ENCODE data around the gene SYTL2.

SYTL2 gene

DNA sequence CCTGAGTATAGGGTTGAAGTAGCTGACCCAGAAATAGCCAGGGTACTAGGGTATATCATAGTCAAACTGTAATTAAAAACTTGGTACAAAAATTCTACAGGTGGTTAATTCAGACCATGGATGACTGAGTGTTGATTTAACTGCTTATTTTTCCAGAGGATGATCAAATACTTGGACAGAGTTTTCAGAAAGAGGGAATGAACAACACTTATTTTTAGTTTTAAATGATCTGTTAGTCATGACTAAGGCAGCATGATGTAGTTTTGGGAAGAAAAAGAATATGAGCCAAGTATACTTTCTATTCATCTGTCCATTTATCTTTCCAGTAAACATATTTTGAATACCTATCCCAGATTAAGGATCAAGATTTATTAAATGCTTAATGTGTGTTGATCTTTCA lies 105.1 kb downstream of the SYTL2 start:
- Histone ChIP-seq H3K56ac (ENCODE audit: low read length) (no peak overlapping the region), H2BK120ac (ENCODE audit: low read depth, low read length) (no peak overlapping the region), H3K9ac (ENCODE audit: low read length) (no peak overlapping the region), H3K4me2 (ENCODE audit: low read length) (no peak overlapping the region), H3K4me1 (ENCODE audit: control insufficient read depth, low read depth, low read length) (no peaks in the 10 kb centered on the region), H3K79me1 (ENCODE audit: low read length) (no peaks in the 10 kb centered on the region), H3K4me3 (ENCODE audit: low read length) (no peak overlapping the region), H4K8ac (ENCODE audit: low read depth, low read length) (no peak overlapping the region), H3K36me3 (ENCODE audit: control insufficient read depth, insufficient read depth, low read length) (no peaks in the 10 kb centered on the region), H4K5ac (ENCODE audit: low read length) (no peak overlapping the region), H2BK5ac (ENCODE audit: low read length) (no peak overlapping the region), H3K27me3 (ENCODE audit: insufficient read depth, low read length, poor library complexity) (no peaks in the 10 kb centered on the region), H2BK15ac (replicated peaks; ENCODE audit: low read depth) (no peak overlapping the region), H3K23ac (ENCODE audit: low read length) (no peak overlapping the region), H2AK5ac (ENCODE audit: low read length) (no peak overlapping the region), H3K4ac (ENCODE audit: low read depth, low read length) (no peak overlapping the region), H3K18ac (ENCODE audit: low read length) (no peak overlapping the region), H3K79me2 (ENCODE audit: control insufficient read depth, insufficient read depth, low read length) (no peaks in the 10 kb centered on the region), H3K27ac (ENCODE audit: low read depth, low read length) (no peak overlapping the region)
- DNase-seq = no peak

DNA sequence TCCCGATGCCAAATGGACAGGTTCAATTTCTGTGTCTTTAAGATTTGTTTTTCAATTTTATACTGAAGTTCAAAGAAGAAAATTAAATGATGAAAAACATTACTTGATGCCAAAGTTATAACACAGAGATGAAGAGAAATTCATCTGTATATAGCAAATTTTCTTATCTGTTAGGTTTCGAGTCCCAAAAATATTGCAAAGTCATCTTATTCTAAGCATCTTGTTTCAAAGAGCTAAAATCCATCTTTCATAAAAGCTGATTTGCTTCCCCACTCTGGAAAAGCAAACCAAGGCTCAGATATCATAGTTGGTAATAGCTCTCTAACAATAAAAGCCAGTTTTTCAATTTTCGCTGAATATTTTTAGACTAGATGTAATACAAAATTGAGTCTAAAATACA lies 106.0 kb downstream of the SYTL2 start:
- H3K18ac ChIP-seq (ENCODE audit: low read length) = no peak overlapping the region
- H3K9ac ChIP-seq (ENCODE audit: low read length) = no peak overlapping the region
- H3K79me1 ChIP-seq (ENCODE audit: low read length) = no peaks in the 10 kb centered on the region
- H3K79me2 ChIP-seq (ENCODE audit: control insufficient read depth, insufficient read depth, low read length) = no peaks in the 10 kb centered on the region
- H2BK5ac ChIP-seq (ENCODE audit: low read length) = no peak overlapping the region
- no peak overlapping the region for H3K4ac ChIP-seq (ENCODE audit: low read depth, low read length)
- H3K27ac ChIP-seq (ENCODE audit: low read depth, low read length) = no peak overlapping the region
- H4K5ac ChIP-seq (ENCODE audit: low read length) = no peak overlapping the region
- DNase-seq = no peak
- no peaks in the 10 kb centered on the region for H3K27me3 ChIP-seq (ENCODE audit: insufficient read depth, low read length, poor library complexity)
- H4K8ac ChIP-seq (ENCODE audit: low read depth, low read length) = no peak overlapping the region
- no peak overlapping the region for H3K23ac ChIP-seq (ENCODE audit: low read length)
- no peak overlapping the region for H3K56ac ChIP-seq (ENCODE audit: low read length)
- no peak overlapping the region for H3K4me3 ChIP-seq (ENCODE audit: low read length)
- WGBS (ENCODE audit: extremely low coverage, insufficient coverage, low lambda C conversion rate) = no CpG with 5 or more reads among the region's 3 CpGs
- no peak overlapping the region for H3K4me2 ChIP-seq (ENCODE audit: low read length)
- H2BK15ac ChIP-seq (replicated peaks; ENCODE audit: low read depth) = no peak overlapping the region
- no peaks in the 10 kb centered on the region for H3K36me3 ChIP-seq (ENCODE audit: control insufficient read depth, insufficient read depth, low read length)
- no peaks in the 10 kb centered on the region for H3K4me1 ChIP-seq (ENCODE audit: control insufficient read depth, low read depth, low read length)
- no peak overlapping the region for H2AK5ac ChIP-seq (ENCODE audit: low read length)
- no peak overlapping the region for H2BK120ac ChIP-seq (ENCODE audit: low read depth, low read length)

DNA sequence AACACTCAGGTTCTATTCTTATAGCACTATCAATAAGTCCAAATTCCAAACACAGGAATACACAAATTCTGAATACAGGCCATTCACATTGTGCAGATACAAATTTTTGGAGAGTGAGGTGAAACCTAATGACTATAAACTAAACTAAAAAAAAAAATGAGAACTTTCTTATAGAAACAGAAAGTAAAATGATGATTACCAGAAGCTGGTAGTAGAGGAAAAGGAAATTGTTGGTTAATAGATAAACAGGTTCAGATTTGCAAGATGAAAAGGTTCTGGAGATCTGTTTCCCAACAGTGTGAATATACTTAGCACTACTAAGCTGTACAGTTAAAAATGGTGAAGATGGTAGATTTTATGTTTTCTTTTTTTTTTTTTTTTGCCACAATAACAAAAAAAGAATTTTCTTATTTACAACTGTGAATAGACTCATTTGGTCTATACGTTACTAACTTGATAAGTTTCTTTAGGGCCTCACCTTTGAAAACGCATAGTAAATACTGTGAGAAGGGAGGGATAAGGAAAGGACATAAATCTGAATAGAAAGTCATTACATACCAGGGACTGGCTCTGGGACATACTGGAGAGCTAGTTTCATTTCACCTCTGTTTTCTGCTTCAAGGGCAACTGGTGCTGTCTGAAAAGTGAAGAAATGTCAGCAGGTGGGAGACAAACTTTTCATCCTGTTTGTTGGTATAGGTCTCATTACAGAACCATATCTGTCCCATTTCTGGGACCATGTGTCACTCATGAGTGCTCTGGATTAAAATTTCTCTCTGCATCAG lies 110.8 kb downstream of the SYTL2 start:
- Histone ChIP-seq H3K4me3 (ENCODE audit: low read length) (no peak overlapping the region), H3K36me3 (ENCODE audit: control insufficient read depth, insufficient read depth, low read length) (no peaks in the 10 kb centered on the region), H2AK5ac (ENCODE audit: low read length) (no peak overlapping the region), H4K8ac (ENCODE audit: low read depth, low read length) (no peak overlapping the region), H3K27me3 (ENCODE audit: insufficient read depth, low read length, poor library complexity) (no peaks in the 10 kb centered on the region), H3K4ac (ENCODE audit: low read depth, low read length) (no peak overlapping the region), H2BK5ac (ENCODE audit: low read length) (no peak overlapping the region), H2BK120ac (ENCODE audit: low read depth, low read length) (no peak overlapping the region), H3K4me1 (ENCODE audit: control insufficient read depth, low read depth, low read length) (no peaks in the 10 kb centered on the region), H2BK15ac (replicated peaks; ENCODE audit: low read depth) (no peak overlapping the region), H3K23ac (ENCODE audit: low read length) (no peak overlapping the region), H3K18ac (ENCODE audit: low read length) (no peak overlapping the region), H3K4me2 (ENCODE audit: low read length) (no peak overlapping the region), H3K79me2 (ENCODE audit: control insufficient read depth, insufficient read depth, low read length) (no peaks in the 10 kb centered on the region), H4K5ac (ENCODE audit: low read length) (no peak overlapping the region), H3K27ac (ENCODE audit: low read depth, low read length) (no peak overlapping the region), H3K9ac (ENCODE audit: low read length) (no peak overlapping the region), H3K79me1 (ENCODE audit: low read length) (no peaks in the 10 kb centered on the region), H3K56ac (ENCODE audit: low read length) (no peak overlapping the region)
- no CpG with 5 or more reads among the region's 2 CpGs for WGBS (ENCODE audit: extremely low coverage, insufficient coverage, low lambda C conversion rate)
- DNase-seq = no peak

DNA sequence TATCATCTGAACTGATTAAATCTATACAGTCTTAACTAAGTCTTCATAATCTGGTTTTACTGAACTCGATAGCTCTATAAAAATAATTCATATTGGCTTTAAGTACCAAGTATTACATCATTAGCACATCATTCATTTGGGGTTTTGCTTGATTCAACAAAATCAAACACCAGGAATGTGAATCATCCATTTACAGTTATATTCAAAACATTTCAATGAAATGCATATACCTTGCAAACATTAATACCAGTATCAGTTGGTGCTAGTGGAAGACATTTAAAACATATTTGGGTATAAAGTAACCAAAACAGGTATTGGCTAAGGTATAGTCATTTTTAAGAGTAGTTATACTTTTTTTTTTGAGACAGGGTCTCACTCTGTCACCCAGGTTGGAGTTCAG lies 112.7 kb downstream of the SYTL2 start:
- no peak overlapping the region for H4K8ac ChIP-seq (ENCODE audit: low read depth, low read length)
- no peak overlapping the region for H3K4ac ChIP-seq (ENCODE audit: low read depth, low read length)
- no peaks in the 10 kb centered on the region for H3K27me3 ChIP-seq (ENCODE audit: insufficient read depth, low read length, poor library complexity)
- H3K9ac ChIP-seq (ENCODE audit: low read length) = no peak overlapping the region
- H2AK5ac ChIP-seq (ENCODE audit: low read length) = no peak overlapping the region
- H3K23ac ChIP-seq (ENCODE audit: low read length) = no peak overlapping the region
- H2BK15ac ChIP-seq (replicated peaks; ENCODE audit: low read depth) = no peak overlapping the region
- no CpG with 5 or more reads among the region's 1 CpG for WGBS (ENCODE audit: extremely low coverage, insufficient coverage, low lambda C conversion rate)
- H3K4me2 ChIP-seq (ENCODE audit: low read length) = no peak overlapping the region
- H4K5ac ChIP-seq (ENCODE audit: low read length) = no peak overlapping the region
- no peak overlapping the region for H2BK120ac ChIP-seq (ENCODE audit: low read depth, low read length)
- no peaks in the 10 kb centered on the region for H3K36me3 ChIP-seq (ENCODE audit: control insufficient read depth, insufficient read depth, low read length)
- no peak for DNase-seq
- H3K56ac ChIP-seq (ENCODE audit: low read length) = no peak overlapping the region
- H3K79me1 ChIP-seq (ENCODE audit: low read length) = no peaks in the 10 kb centered on the region
- no peak overlapping the region for H3K4me3 ChIP-seq (ENCODE audit: low read length)
- H3K18ac ChIP-seq (ENCODE audit: low read length) = no peak overlapping the region
- H2BK5ac ChIP-seq (ENCODE audit: low read length) = no peak overlapping the region
- no peaks in the 10 kb centered on the region for H3K79me2 ChIP-seq (ENCODE audit: control insufficient read depth, insufficient read depth, low read length)
- no peaks in the 10 kb centered on the region for H3K4me1 ChIP-seq (ENCODE audit: control insufficient read depth, low read depth, low read length)
- no peak overlapping the region for H3K27ac ChIP-seq (ENCODE audit: low read depth, low read length)

DNA sequence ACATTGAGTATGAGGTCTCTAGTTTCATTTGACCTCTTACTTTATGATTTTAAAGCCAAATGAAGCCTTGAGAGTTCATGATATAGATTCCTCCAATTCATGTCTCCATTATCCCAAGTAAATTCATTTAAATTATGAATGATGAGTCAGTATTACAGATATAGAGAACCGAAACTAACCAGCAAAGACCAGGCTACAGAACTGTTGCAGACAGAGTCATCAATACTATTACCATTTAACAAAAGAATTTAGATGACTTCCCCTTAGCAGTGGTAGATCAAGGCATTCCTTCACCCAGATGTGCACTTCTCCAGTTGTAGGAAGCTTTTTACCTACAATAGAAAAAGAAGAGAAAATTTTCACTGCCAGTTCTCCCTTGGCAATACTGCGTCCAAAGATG lies 113.2 kb downstream of the SYTL2 start:
- Histone ChIP-seq H3K79me1 (ENCODE audit: low read length) (no peaks in the 10 kb centered on the region), H4K5ac (ENCODE audit: low read length) (no peak overlapping the region), H3K23ac (ENCODE audit: low read length) (no peak overlapping the region), H3K27ac (ENCODE audit: low read depth, low read length) (no peak overlapping the region), H3K4me2 (ENCODE audit: low read length) (no peak overlapping the region), H3K79me2 (ENCODE audit: control insufficient read depth, insufficient read depth, low read length) (no peaks in the 10 kb centered on the region), H3K36me3 (ENCODE audit: control insufficient read depth, insufficient read depth, low read length) (no peaks in the 10 kb centered on the region), H3K4me3 (ENCODE audit: low read length) (no peak overlapping the region), H3K4ac (ENCODE audit: low read depth, low read length) (no peak overlapping the region), H3K56ac (ENCODE audit: low read length) (no peak overlapping the region), H2BK15ac (replicated peaks; ENCODE audit: low read depth) (no peak overlapping the region), H3K4me1 (ENCODE audit: control insufficient read depth, low read depth, low read length) (no peaks in the 10 kb centered on the region), H3K9ac (ENCODE audit: low read length) (no peak overlapping the region), H2AK5ac (ENCODE audit: low read length) (no peak overlapping the region), H3K27me3 (ENCODE audit: insufficient read depth, low read length, poor library complexity) (no peaks in the 10 kb centered on the region), H2BK5ac (ENCODE audit: low read length) (no peak overlapping the region), H3K18ac (ENCODE audit: low read length) (no peak overlapping the region), H4K8ac (ENCODE audit: low read depth, low read length) (no peak overlapping the region), H2BK120ac (ENCODE audit: low read depth, low read length) (no peak overlapping the region)
- DNase-seq = no peak
- no CpG with 5 or more reads among the region's 2 CpGs for WGBS (ENCODE audit: extremely low coverage, insufficient coverage, low lambda C conversion rate)

DNA sequence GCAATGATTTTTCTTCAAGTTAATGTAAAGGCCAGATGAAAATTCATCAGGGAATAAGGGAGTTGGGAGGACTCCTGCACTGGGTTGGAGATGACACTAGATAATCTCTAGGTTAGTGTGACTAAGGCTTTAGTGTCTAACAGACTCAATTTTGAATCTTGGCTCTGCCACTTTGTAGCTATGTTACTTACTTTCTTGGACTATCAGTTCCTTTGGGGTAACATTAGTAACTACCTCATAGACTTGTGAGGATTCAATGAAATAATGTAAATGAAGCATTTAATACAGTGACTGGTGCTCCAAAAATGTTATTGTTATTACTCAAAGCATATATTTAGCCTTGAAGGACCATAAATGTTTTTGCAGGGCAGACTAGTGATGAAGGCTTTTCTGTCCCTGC lies 115.4 kb downstream of the SYTL2 start:
- Histone ChIP-seq H2BK120ac (ENCODE audit: low read depth, low read length) (no peak overlapping the region), H4K5ac (ENCODE audit: low read length) (no peak overlapping the region), H3K4me3 (ENCODE audit: low read length) (no peak overlapping the region), H3K56ac (ENCODE audit: low read length) (no peak overlapping the region), H3K27ac (ENCODE audit: low read depth, low read length) (no peak overlapping the region), H3K4me1 (ENCODE audit: control insufficient read depth, low read depth, low read length) (no peaks in the 10 kb centered on the region), H3K36me3 (ENCODE audit: control insufficient read depth, insufficient read depth, low read length) (no peaks in the 10 kb centered on the region), H3K4ac (ENCODE audit: low read depth, low read length) (no peak overlapping the region), H3K79me1 (ENCODE audit: low read length) (no peaks in the 10 kb centered on the region), H3K9ac (ENCODE audit: low read length) (no peak overlapping the region), H4K8ac (ENCODE audit: low read depth, low read length) (no peak overlapping the region), H3K4me2 (ENCODE audit: low read length) (no peak overlapping the region), H3K23ac (ENCODE audit: low read length) (no peak overlapping the region), H3K27me3 (ENCODE audit: insufficient read depth, low read length, poor library complexity) (no peaks in the 10 kb centered on the region), H2BK15ac (replicated peaks; ENCODE audit: low read depth) (no peak overlapping the region), H2BK5ac (ENCODE audit: low read length) (no peak overlapping the region), H3K79me2 (ENCODE audit: control insufficient read depth, insufficient read depth, low read length) (no peaks in the 10 kb centered on the region), H2AK5ac (ENCODE audit: low read length) (no peak overlapping the region), H3K18ac (ENCODE audit: low read length) (no peak overlapping the region)
- DNase-seq = no peak

Measured in mesendoderm (in vitro differentiated cells).